ENCODE results near the gene FAH. TPM values are rescaled to one million over a fixed set of nuclear protein-coding genes. Genes with fewer than 3 reads are reported as not detected.

FAH gene
- total and polyA plus RNA-seq, 4 donors, result 23.7 to 55.5 (median 49.2) TPM

- no peaks in the 10 kb centered on the region for H3K9me3 ChIP-seq (ENCODE audit: control insufficient read depth in 4 of 4, insufficient read depth in 3 of 4, low read length in 3 of 4)
- no peaks in the 10 kb centered on the region for H3K4me1 ChIP-seq (ENCODE audit: control insufficient read depth in 5 of 5, insufficient read depth in 5 of 5, low read length in 5 of 5)
- no peak overlapping the region for H3K4me3 ChIP-seq
- H3K27me3 ChIP-seq (ENCODE audit: control insufficient read depth in 3 of 3, insufficient read depth in 3 of 3, low read length in 2 of 3), result no peaks in the 10 kb centered on the region
- no peak for TF ChIP-seq CTCF (IDR thresholded peaks at IDR 0.05; ENCODE audit: control extremely low read depth, extremely low read depth)
- ATAC-seq (ENCODE audit: insufficient read depth, low FRiP score), result no peak
- peaks cover 3 to 29% (median 11%) of the 10 kb centered on the region in 4 donors for H3K36me3 ChIP-seq (ENCODE audit: control insufficient read depth in 4 of 4, insufficient read depth in 4 of 4, low read length in 4 of 4)
- no peak overlapping the region for H3K9ac ChIP-seq (ENCODE audit: insufficient read depth in 1 of 2, low read length in 2 of 2)
- DNase-seq, result no peak
- 62 to 77% methylated on average over 2 of the region's 2 CpGs for WGBS, 2 donors
- H3K27ac ChIP-seq (ENCODE audit: low read depth in 1 of 2, low read length in 1 of 2), result no peak overlapping the region
Measured at GRCh38 chr15:80127911-80128310, 24.9 kb upstream of the FAH start.

GRCh38 chr15:80132382-80132781 is 20.4 kb upstream of the FAH start:
- 87 to 93% methylated on average over 3 of the region's 3 CpGs for WGBS, 2 donors

GRCh38 chr15:80136854-80137253 is 15.9 kb upstream of the FAH start:
- Histone ChIP-seq H3K27me3 (ENCODE audit: control insufficient read depth in 3 of 3, insufficient read depth in 3 of 3, low read length in 2 of 3) (no peaks in the 10 kb centered on the region), H3K27ac (ENCODE audit: low read depth in 1 of 2, low read length in 1 of 2) (no peak overlapping the region), H3K4me3 (no peak overlapping the region), H3K36me3 (ENCODE audit: control insufficient read depth in 4 of 4, insufficient read depth in 4 of 4, low read length in 4 of 4) (peaks cover 1 to 21% (median 13%) of the 10 kb centered on the region in 4 donors), H3K9ac (ENCODE audit: insufficient read depth in 1 of 2, low read length in 2 of 2) (no peak overlapping the region), H3K4me1 (ENCODE audit: control insufficient read depth in 5 of 5, insufficient read depth in 5 of 5, low read length in 5 of 5) (no peaks in the 10 kb centered on the region), H3K9me3 (ENCODE audit: control insufficient read depth in 4 of 4, insufficient read depth in 3 of 4, low read length in 3 of 4) (no peaks in the 10 kb centered on the region)
- no peak for TF ChIP-seq CTCF (IDR thresholded peaks at IDR 0.05; ENCODE audit: control extremely low read depth, extremely low read depth)
- ATAC-seq (ENCODE audit: insufficient read depth, low FRiP score) (no peak), DNase-seq (no peak)
- WGBS, 2 donors, result 86 to 88% methylated on average over 3 of the region's 3 CpGs

More at GRCh38 chr15:80132382-80132781, 20.4 kb upstream of the FAH start:
- H3K9ac ChIP-seq (ENCODE audit: insufficient read depth in 1 of 2, low read length in 2 of 2), result no peak overlapping the region
- no peak for TF ChIP-seq CTCF (IDR thresholded peaks at IDR 0.05; ENCODE audit: control extremely low read depth, extremely low read depth)
- peaks cover 1 to 20% (median 15%) of the 10 kb centered on the region in 4 donors for H3K36me3 ChIP-seq (ENCODE audit: control insufficient read depth in 4 of 4, insufficient read depth in 4 of 4, low read length in 4 of 4)
- H3K4me3 ChIP-seq, result no peak overlapping the region
- ATAC-seq (ENCODE audit: insufficient read depth, low FRiP score) (no peak), DNase-seq (no peak)
- H3K4me1 ChIP-seq (ENCODE audit: control insufficient read depth in 5 of 5, insufficient read depth in 5 of 5, low read length in 5 of 5), result no peaks in the 10 kb centered on the region
- no peaks in the 10 kb centered on the region for H3K9me3 ChIP-seq (ENCODE audit: control insufficient read depth in 4 of 4, insufficient read depth in 3 of 4, low read length in 3 of 4)
- no peaks in the 10 kb centered on the region for H3K27me3 ChIP-seq (ENCODE audit: control insufficient read depth in 3 of 3, insufficient read depth in 3 of 3, low read length in 2 of 3)
- no peak overlapping the region for H3K27ac ChIP-seq (ENCODE audit: low read depth in 1 of 2, low read length in 1 of 2)

- DNase-seq, result no peak
- H3K36me3 ChIP-seq (ENCODE audit: control insufficient read depth in 4 of 4, insufficient read depth in 4 of 4, low read length in 4 of 4), result peaks cover 1 to 18% (median 12%) of the 10 kb centered on the region in 4 donors
- no peak for ATAC-seq (ENCODE audit: insufficient read depth, low FRiP score)
- H3K9me3 ChIP-seq (ENCODE audit: control insufficient read depth in 4 of 4, insufficient read depth in 3 of 4, low read length in 3 of 4), result no peaks in the 10 kb centered on the region
- TF ChIP-seq CTCF (IDR thresholded peaks at IDR 0.05; ENCODE audit: control extremely low read depth, extremely low read depth), result no peak
- no peak overlapping the region for H3K27ac ChIP-seq (ENCODE audit: low read depth in 1 of 2, low read length in 1 of 2)
- 83 to 87% methylated on average over 3 of the region's 3 CpGs for WGBS, 2 donors
- no peak overlapping the region for H3K4me3 ChIP-seq
- no peaks in the 10 kb centered on the region for H3K4me1 ChIP-seq (ENCODE audit: control insufficient read depth in 5 of 5, insufficient read depth in 5 of 5, low read length in 5 of 5)
- no peak overlapping the region for H3K9ac ChIP-seq (ENCODE audit: insufficient read depth in 1 of 2, low read length in 2 of 2)
- H3K27me3 ChIP-seq (ENCODE audit: control insufficient read depth in 3 of 3, insufficient read depth in 3 of 3, low read length in 2 of 3), result no peaks in the 10 kb centered on the region
Measured at GRCh38 chr15:80138961-80139360, 13.8 kb upstream of the FAH start.
